IMR-90 (cell line): ENCODE results near the gene GABRR3.

Experiments used
- MAFK ChIP-seq: IDR thresholded peaks from 2 replicates; pipeline ENCODE4 v1.6.1; 2012; ENCODE audit warnings: low read depth, low read length, improper control_type of control experiment
- POLR2A ChIP-seq: IDR thresholded peaks from 2 replicates; pipeline ENCODE4 v1.6.1; 2012; ENCODE audit warnings: mild to moderate bottlenecking, low read depth, low read length
- TF ChIP-seq, protein P1 (sequence below): conservative IDR thresholded peaks from 2 replicates; pipeline ENCODE4 v1.5.1; 2012; ENCODE audit warnings: mild to moderate bottlenecking, low read depth, low read length, improper control_type of control experiment

- TF ChIP-seq, protein P1, sequence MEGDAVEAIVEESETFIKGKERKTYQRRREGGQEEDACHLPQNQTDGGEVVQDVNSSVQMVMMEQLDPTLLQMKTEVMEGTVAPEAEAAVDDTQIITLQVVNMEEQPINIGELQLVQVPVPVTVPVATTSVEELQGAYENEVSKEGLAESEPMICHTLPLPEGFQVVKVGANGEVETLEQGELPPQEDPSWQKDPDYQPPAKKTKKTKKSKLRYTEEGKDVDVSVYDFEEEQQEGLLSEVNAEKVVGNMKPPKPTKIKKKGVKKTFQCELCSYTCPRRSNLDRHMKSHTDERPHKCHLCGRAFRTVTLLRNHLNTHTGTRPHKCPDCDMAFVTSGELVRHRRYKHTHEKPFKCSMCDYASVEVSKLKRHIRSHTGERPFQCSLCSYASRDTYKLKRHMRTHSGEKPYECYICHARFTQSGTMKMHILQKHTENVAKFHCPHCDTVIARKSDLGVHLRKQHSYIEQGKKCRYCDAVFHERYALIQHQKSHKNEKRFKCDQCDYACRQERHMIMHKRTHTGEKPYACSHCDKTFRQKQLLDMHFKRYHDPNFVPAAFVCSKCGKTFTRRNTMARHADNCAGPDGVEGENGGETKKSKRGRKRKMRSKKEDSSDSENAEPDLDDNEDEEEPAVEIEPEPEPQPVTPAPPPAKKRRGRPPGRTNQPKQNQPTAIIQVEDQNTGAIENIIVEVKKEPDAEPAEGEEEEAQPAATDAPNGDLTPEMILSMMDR, result no peak
- TF ChIP-seq POLR2A (no peak), MAFK (no peak)
These were observed 38.4 kb upstream of the GABRR3 start for GRCh38 chr3:98073486-98073885.
